HG03064 (cell line): ENCODE data around the gene PTGDS.

ENCODE experiments used
- ATAC-seq: cut with Tn5 transposase; IDR thresholded peaks from one replicate; pipeline ENCODE4 v1.9.1; 2021; ENCODE audit warnings: low read depth; ENCODE audit not compliant: unreplicated experiment

The PTGDS gene

DNA sequence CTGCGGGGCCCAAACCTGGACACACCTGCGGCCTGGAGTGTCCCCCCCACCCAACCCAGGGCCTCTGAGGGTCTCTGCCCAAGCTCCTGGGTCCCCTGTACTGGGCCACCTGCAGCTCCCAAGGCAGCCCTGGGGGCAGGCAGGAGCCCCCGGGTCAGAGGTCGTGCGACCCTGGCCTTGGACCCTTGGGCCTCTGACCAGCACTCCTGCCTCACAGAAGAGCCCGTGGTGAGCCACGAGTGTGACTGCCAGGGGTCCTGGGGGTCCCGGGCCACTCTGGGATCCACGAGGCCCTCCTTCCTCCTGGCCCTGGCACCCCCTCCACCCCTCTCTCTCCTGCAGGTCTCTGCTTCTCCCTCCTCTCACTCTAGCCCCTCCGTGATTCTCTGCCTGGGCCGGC is 5.0 kb upstream of the PTGDS start:
- no peak for ATAC-seq

GRCh38 chr9:136972743-136973142 is 4.6 kb upstream of the PTGDS start:
- ATAC-seq = no peak

DNA sequence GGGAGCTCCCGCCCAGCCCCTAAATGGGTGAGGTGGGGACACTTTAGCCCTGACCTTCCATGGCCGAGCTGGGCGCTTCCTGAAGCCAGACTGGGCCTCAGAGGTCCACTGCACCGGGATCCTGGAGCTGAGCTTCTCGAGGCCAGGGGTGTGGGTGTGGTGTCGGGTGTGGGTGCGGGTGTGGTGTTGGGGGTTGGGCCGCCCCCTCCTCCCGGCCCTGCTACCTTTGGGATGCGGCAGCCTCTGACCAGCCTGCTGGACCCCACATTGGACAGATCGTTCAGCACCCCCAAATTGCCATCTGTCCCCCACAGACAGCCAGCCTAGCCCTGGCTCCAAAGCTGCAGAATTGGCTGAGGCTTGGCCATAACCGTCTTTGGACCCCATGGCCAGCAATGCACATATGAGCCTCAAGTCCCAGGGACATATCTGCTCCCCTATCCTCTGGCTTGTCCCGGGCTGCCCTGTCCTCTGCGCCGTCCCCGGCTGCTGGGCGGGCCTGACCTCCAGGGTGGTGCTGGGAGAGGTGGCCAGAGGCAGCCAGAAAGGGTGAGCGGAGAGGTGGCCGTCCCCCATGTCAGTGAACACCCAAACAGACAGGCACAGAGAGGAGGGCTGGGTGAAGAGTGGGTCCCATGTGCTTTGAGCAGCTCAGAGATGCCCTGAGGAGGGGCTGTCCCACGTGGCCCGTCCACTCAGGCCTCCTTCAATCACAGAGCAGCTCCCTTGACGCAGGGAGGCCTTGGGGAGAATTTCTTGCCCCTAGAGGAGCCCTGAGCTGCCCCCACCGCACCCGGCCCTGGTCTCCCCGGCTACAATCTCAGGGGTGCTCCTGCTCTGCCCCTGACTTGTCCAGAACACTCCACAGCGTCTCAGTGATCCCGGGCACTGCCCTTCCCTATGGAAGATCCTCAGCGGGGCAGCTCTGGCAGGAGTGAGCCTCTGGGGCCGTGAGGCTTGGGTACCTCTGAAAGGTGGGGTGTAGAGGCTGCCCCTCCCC is 3.4 kb upstream of the PTGDS start:
- no peak for ATAC-seq

DNA sequence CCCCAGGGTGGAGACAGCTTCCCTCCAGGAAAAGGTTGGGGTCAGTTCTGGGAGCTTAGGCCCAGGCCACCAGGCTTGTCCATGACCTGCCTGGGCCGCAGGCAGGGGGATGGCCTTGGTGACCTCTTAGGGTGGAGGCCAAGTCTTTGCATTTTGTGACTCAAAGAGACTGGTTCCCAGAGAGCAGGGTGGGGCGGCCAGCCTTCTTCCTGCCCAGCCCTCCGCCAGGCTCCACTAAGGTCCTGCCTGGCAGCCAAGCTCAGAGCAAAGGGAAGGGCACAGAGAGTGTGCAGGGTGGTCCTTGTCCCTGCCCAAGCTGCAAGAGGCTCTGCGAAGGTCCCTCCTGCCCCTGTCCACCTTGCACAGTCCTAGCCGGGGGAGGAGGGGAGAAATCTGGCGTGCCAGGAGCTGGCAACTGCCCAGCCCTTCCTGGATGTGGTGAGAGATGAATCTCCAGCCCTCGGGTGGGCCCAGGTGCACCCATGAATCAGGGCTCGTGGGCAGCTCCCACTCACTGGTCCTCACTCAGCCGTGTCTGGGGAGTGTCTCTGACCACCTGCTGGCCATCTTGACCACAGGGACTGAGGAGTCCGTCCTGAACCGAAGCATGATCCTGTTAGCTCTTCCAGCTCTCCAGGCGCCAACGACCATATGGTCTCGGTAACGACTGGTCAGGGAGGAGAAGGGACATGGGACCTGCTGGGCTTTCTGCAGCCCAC is 2.3 kb upstream of the PTGDS start:
- no peak for ATAC-seq

DNA sequence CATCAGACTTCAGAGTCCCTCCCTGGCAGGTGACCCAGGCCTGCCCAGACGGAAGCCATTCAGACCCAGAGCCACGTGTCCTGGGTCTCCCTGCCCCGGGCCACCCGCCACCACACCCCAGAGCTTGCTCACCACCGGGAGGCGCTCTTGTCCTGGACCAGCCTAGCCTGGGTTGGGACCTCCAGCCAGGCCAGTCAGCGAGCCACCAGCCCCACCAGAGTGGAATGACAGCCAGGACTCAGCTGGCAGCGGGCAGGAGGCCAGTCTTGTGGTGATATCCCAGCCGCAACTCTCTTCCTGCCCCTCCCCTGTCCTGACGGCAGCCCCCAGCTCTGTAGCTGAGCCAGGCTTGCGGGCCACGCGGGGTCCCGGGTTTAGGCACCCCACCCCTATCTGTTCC is 1.7 kb upstream of the PTGDS start:
- no peak for ATAC-seq

- ATAC-seq = no peak
These were observed 357 bp downstream of the PTGDS start for GRCh38 chr9:136977649-136978072.

- ATAC-seq = no peak
These were observed 965 bp downstream of the PTGDS start for GRCh38 chr9:136978073-136978864.

- no peak for ATAC-seq
These were observed 1.7 kb downstream of the PTGDS start for GRCh38 chr9:136978865-136979544.

DNA sequence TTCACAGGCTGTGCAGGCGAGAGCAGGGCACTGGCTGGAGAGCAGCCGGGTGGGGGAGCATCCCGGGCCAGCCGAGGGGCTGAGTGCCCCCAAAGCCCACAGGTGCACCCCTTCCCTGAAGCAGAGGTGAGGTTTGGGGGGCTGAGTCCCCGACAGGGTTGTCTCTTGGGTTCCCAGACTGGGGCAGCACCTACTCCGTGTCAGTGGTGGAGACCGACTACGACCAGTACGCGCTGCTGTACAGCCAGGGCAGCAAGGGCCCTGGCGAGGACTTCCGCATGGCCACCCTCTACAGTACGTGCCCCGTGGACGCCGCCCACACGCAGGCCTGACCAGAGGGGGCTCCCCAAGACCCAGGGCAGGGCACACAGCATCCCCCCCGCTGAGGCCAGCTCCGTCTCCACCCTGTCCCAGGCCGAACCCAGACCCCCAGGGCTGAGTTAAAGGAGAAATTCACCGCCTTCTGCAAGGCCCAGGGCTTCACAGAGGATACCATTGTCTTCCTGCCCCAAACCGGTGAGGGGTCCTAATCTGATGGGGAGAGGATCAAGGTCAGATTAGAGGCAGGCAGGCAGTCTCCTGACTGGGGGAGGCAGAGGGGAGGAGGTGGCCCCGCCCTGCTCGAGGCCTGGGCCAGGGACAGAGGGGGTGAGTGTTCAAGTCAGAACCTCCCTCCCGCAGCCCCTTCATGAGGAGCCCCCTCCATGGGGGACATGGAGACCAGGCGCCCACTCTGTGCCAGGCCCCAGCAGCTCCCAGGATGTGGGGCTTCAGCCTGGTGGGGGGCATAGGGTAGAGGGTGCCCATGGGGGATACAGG is 2.7 kb downstream of the PTGDS start:
- no peak for ATAC-seq

DNA sequence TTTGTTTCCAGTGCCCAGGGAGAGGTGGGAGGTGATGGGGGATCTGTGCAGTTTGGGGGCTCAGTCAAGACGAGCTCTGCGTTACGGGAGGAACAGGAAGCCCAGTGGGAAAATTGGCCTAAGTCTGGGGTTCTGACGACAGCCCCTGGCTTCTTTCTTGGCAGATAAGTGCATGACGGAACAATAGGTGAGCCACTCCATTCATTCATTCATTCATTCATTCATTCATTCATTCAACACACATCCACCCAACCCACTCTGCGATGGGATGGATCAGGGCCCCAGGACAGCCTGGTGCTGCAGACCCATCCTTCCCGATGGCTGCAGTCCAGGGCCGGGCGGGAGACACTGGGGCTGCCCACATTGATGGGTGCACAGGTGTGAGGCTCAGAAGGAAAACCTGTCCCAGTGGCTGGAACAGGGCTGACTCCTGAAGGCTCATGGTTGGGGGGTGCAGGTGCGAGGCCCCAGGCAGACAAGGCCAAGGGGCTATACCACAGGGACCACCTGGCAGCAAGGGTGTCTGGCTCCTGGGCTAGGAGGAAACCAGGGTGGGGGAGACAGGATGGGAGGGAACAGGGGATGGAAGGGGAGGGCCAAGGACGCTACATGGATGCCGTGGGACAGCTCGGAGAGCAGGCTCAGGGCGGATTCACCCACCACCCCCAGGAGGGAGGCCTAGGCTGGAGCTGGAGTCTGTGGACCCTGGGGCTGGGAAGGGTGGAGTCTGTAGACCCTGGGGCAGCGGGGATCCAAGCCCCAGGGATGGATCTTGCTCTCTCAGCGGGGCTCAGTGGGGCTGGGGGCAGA is 3.6 kb downstream of the PTGDS start:
- ATAC-seq = no peak

DNA sequence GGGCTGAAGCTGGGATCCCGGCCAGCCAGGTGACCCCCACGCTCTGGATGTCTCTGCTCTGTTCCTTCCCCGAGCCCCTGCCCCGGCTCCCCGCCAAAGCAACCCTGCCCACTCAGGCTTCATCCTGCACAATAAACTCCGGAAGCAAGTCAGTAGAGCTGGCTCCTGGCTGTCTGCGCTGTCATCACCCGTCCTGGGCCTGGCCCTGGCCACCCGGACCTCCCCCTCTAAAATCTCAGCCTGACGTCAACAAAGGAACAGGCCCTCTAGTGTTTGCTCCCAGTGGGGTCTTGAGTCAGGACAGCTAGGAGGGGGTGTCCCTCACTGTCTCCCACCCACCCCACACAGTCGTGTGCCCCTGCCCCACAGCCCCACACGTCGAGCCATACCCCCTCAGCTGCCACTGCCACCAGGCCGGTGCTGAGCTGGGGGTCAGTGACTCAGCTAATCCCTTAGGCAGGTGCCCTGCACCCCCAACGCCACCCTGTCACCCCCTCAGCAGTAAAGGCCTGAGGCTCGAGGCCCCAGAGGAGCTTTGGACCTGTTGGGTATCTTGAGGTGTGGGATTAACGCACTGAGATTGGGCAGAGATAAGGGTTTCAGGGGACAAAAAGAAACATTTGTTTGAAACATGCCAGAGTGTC is 4.4 kb downstream of the PTGDS start:
- ATAC-seq = no peak

DNA sequence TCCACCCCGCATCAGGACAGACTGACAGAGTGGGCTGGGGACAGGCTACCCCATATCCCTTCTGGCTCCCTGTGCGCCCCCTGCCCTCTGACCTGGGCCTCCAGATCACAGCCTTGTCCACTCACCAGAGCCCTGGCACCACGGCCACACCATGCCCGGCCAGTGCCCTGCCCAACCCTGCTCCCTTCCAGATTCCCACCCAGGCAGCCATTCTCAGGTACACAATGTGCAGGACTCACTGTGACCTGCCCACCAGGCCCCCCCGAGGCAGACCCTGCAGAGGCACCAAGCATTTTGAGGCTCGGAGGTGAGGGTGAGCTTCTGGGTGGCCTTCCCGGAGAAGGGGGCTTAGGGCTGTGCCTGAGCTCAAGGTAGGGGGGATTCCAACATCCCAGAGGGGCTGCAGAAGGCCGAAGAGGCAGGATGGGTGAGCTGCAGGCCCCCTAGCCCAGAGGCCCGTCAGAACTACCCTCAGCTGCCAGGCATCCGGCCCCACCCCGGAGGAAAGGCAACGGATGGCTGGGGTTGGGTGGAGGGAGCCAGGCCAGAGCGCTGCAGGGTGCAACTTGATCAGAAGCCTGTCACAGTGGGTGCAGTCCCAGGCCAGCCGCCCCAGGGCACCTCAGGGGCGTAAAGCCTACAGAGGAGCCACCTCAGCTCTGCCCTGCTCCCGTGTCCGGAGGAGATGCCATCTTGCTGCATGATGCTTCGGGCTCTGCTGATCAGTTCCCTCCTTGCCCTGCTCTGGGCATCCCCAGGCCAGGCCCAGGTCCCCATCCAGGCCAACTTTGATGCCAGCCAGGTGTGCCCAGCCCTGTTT is 5.1 kb downstream of the PTGDS start, which contains the start of gene LCNL1:
Gene LCNL1, plus strand, starts transcription at position 762 of the 820 bp plus-strand sequence. CDS start 594 bp downstream, outside the sequence.
- no peak for ATAC-seq

DNA sequence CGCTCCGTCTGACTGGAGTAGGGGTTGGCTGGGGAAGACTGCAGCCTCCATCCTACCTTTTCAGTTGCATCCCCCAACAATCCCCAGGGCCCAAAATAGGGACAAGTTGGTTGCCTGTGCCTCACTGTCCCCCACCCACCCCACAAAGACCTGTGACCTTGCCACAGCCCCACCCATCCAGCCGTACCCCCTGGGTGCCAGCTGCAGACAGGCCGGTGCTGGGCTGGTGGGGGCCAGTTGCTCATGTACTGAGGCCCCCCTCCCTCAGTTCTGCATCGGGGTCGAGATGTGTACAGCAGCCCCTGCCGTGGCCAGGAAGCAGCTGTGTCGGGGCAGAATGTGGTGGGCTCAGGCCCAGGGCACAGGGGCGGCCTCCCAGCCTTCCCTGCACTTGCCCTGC is 5.9 kb downstream of the PTGDS start:
- ATAC-seq = no peak

GRCh38 chr9:136983656-136984314 is 6.5 kb downstream of the PTGDS start:
- ATAC-seq = no peak

GRCh38 chr9:136984464-136985026 is 7.2 kb downstream of the PTGDS start:
- ATAC-seq = no peak

DNA sequence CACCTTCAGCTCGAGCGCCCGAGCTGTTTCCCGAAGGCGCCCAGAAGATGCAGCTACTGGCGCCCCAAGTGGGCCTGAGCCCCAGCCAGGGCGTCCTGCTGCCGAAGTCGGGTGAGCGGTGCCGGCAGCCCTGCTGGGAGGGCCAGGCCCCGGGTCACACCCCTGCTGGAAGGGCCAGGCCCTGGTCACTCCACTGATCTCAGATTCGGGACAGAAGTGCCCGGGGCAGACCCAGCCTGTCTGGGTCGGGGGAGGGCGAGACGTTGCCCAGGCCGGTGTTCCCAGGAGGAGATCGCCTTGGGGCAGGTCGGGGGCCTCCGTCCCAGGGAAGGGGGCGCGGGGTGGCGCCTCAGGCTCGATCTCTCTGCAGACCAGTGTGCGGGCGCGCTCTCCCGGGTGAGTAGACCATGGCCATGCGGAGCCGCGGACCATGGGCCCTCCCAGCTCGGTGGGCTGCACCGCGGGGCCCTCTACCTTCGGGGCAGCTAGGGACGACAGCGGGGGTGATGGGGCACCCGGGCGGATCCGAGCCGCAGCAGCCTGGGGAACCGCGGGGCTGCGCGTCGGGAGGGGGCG is 7.8 kb downstream of the PTGDS start:
- ATAC-seq = no peak
